Osteoblast (primary cell): ENCODE measurements around the gene OR7C2. TPM values are rescaled to one million over a fixed set of nuclear protein-coding genes. Genes with fewer than 3 reads are reported as not detected.
"Not testable (repeated sequence)": the region's sequence is repeated elsewhere in the genome, so short reads cannot be mapped to it uniquely, and the experiment has no call there.

ENCODE experiments used
- DNase-seq: peaks from one replicate; pipeline ENCODE4 v3.0.0; 2011; ENCODE audit warnings: low spot score, mixed read lengths; ENCODE audit not compliant: insufficient read length; ENCODE audit errors: missing footprints
- H2AFZ ChIP-seq: 2 replicates; pipeline ENCODE4 v1.6.0; 2011; ENCODE audit warnings: mild to moderate bottlenecking, low read length
- H3K27ac ChIP-seq: 2 replicates; pipeline ENCODE4 v1.5.1; 2011; ENCODE audit warnings: mild to moderate bottlenecking, low read depth, low read length, moderate library complexity
- H3K27me3 ChIP-seq: 2 replicates; pipeline ENCODE4 v1.6.0; 2012; ENCODE audit warnings: mild to moderate bottlenecking, control low read depth, inconsistent platforms, low read length, moderate library complexity; ENCODE audit not compliant: insufficient read depth
- H3K36me3 ChIP-seq: 2 replicates; pipeline ENCODE4 v1.5.1; 2011; ENCODE audit warnings: mild to moderate bottlenecking, low read length, control low read depth, moderate library complexity; ENCODE audit not compliant: insufficient read depth
- H3K4me1 ChIP-seq: 2 replicates; pipeline ENCODE4 v1.5.1; 2011; ENCODE audit warnings: mild to moderate bottlenecking, low read length, control low read depth, moderate library complexity; ENCODE audit not compliant: insufficient read depth
- H3K4me2 ChIP-seq: 2 replicates; pipeline ENCODE4 v1.6.0; 2011; ENCODE audit warnings: mild to moderate bottlenecking, low read length; ENCODE audit not compliant: insufficient read depth
- H3K4me3 ChIP-seq: fragments of 200-600 bp; sonication (generic); 3 replicates; pipeline ENCODE4 v1.5.1; 2012; ENCODE audit warnings: mild to moderate bottlenecking, low read length, inconsistent platforms; ENCODE audit not compliant: insufficient read depth
- H3K79me2 ChIP-seq: 2 replicates; pipeline ENCODE4 v1.6.0; 2012; ENCODE audit warnings: mild to moderate bottlenecking, low read length, control low read depth, inconsistent platforms; ENCODE audit not compliant: insufficient read depth
- H3K9me3 ChIP-seq: 2 replicates; pipeline ENCODE4 v1.5.1; 2011; ENCODE audit warnings: low read depth, low read length, control low read depth
- H4K20me1 ChIP-seq: 2 replicates; pipeline ENCODE4 v1.6.0; 2012; ENCODE audit warnings: mild to moderate bottlenecking, low read length, control low read depth; ENCODE audit not compliant: insufficient read depth
- CTCF ChIP-seq: IDR thresholded peaks from 2 replicates; pipeline ENCODE4 v1.5.1; 2011; ENCODE audit warnings: mild to moderate bottlenecking, low read depth, low read length, moderate library complexity; ENCODE audit errors: extremely low read depth
- total RNA-seq: library from RNA; depleted of rRNA; stranded (reverse); fragments of >200 nt; gene quantifications from 2 replicates; pipeline ENCODE4 v1.2.3, GENCODE V29; 2012

The OR7C2 gene
- total RNA-seq, 1 donor = not detected

- DNase-seq = no peak
Observed at GRCh38 chr19:14944456-14944855, 3.2 kb downstream of the OR7C2 start.

GRCh38 chr19:14949413-14949812, 8.1 kb downstream of the OR7C2 start:
- H3K4me3 ChIP-seq = not testable (repeated sequence)

More at GRCh38 chr19:14944456-14944855, 3.2 kb downstream of the OR7C2 start:
- H3K79me2 ChIP-seq = no peaks in the 10 kb centered on the region
- H3K4me2 ChIP-seq = no peak overlapping the region
- H3K4me3 ChIP-seq = no peak overlapping the region
- H3K27ac ChIP-seq = no peak overlapping the region
- H4K20me1 ChIP-seq = no peaks in the 10 kb centered on the region
- H3K36me3 ChIP-seq = no peaks in the 10 kb centered on the region
- no peak overlapping the region for H2AFZ ChIP-seq
- no peaks in the 10 kb centered on the region for H3K27me3 ChIP-seq
- no peak for TF ChIP-seq CTCF
- peaks cover 4% of the 10 kb centered on the region for H3K4me1 ChIP-seq
- H3K9me3 ChIP-seq = no peaks in the 10 kb centered on the region

GRCh38 chr19:14949876-14950275, 8.6 kb downstream of the OR7C2 start:
- Histone ChIP-seq H3K27me3 (no peaks in the 10 kb centered on the region), H2AFZ (no peak overlapping the region), H3K4me1 (no peaks in the 10 kb centered on the region), H4K20me1 (no peaks in the 10 kb centered on the region), H3K9me3 (no peaks in the 10 kb centered on the region), H3K27ac (no peak overlapping the region), H3K4me2 (no peak overlapping the region), H3K4me3 (no peak overlapping the region), H3K36me3 (no peaks in the 10 kb centered on the region), H3K79me2 (no peaks in the 10 kb centered on the region)
- TF ChIP-seq CTCF = no peak
- DNase-seq = no peak

More at GRCh38 chr19:14949413-14949812, 8.1 kb downstream of the OR7C2 start:
- not testable (repeated sequence) for H2AFZ ChIP-seq, H3K9me3 ChIP-seq, H3K4me2 ChIP-seq, H3K79me2 ChIP-seq, H3K4me1 ChIP-seq, H3K27ac ChIP-seq, H3K27me3 ChIP-seq, DNase-seq, H3K36me3 ChIP-seq, H4K20me1 ChIP-seq

- Histone ChIP-seq H3K27me3 (no peaks in the 10 kb centered on the region), H3K4me2 (no peak overlapping the region), H2AFZ (no peak overlapping the region), H3K27ac (no peak overlapping the region), H3K79me2 (no peaks in the 10 kb centered on the region), H3K4me1 (no peaks in the 10 kb centered on the region), H3K36me3 (no peaks in the 10 kb centered on the region), H4K20me1 (no peaks in the 10 kb centered on the region), H3K9me3 (no peaks in the 10 kb centered on the region), H3K4me3 (no peak overlapping the region)
- peak; percentile 26 for DNase-seq
- no peak for TF ChIP-seq CTCF
Observed at GRCh38 chr19:14950421-14950820, 9.1 kb downstream of the OR7C2 start.
